Measurements from ENCODE around the gene UMODL1.

- TF ChIP-seq EZH2 (IDR thresholded peaks at IDR 0.05; ENCODE audit: low read length, missing control alignments) (no peak), CTCF (conservative IDR thresholded peaks at IDR 0.05 in 1 of 2, IDR thresholded peaks at IDR 0.05 in 1 of 2; ENCODE audit: low read depth in 1 of 2, low read length in 2 of 2) (no peak)
Observed at GRCh38 chr21:42086969-42087368, 15.9 kb downstream of the UMODL1 start.

Measured in fibroblast of lung (primary cell).